Nephron (organoid): ENCODE results near the gene NETO2.

Experiments
- H3K27ac Mint-ChIP-seq, 3 experiments: 2 replicates each; pipeline ENCODE4 v1.8.0; 2020; ENCODE audit warnings: mixed read lengths in 3 of 3, mild to moderate bottlenecking in 2 of 3, moderate library complexity in 1 of 3
- H3K27me3 Mint-ChIP-seq: 2 replicates; pipeline ENCODE4 v1.8.0; 2021; ENCODE audit warnings: low read depth, mild to moderate bottlenecking, moderate library complexity, mixed read lengths
- H3K36me3 Mint-ChIP-seq: 2 replicates; pipeline ENCODE4 v1.8.0; 2020; ENCODE audit warnings: low read depth, mixed read lengths
- H3K4me1 Mint-ChIP-seq: 2 replicates; pipeline ENCODE4 v1.8.0; 2020; ENCODE audit warnings: mixed read lengths
- H3K4me3 Mint-ChIP-seq, 3 experiments: 2 replicates each; pipeline ENCODE4 v1.8.0; 2020; ENCODE audit warnings: mild to moderate bottlenecking in 3 of 3, mixed read lengths in 3 of 3, moderate library complexity in 2 of 3
- H3K9me3 Mint-ChIP-seq: 2 replicates; pipeline ENCODE4 v1.8.0; 2020; ENCODE audit warnings: mixed read lengths
- TF ChIP-seq, protein P1 (sequence below), 3 experiments: fragments of 200-600 bp; sonication (generic); IDR thresholded peaks; one replicate each; pipeline ENCODE4 v1.5.0; 2021; ENCODE audit warnings: antibody characterized with exemption in 3 of 3; ENCODE audit not compliant: unreplicated experiment in 3 of 3

NETO2 gene

DNA sequence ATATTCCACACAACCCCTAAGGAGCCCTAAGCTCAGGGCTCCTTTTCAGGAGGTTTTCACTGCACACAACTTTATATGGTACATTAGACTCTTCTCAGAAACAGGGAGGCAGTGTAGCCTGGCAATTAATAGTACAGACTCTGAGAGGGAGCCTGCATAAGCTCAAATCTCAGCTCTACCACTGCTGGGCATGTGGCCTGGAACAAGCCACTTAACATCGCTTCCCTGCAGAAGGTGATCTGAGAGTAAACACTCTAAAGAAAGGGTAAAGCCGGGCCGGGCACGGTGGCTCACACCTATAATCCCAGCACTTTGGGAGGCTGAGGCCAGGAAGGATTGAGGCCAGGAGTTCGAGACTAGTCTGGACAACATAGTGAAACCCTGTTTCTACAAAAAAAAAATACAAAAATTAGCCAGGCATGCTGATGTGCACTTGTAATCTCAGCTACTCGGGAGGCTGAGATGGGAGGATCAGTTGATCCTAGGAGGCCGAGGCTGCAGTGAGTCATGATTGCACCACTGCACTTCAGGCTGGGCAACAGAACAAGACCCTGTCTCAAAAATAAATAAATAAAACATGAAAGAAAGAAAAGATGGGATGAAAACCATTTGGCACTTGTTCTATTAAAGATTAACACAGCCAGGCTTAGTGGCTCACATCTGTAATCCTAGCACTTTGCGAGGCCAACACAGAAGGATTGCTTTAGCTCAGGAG lies 99.6 kb downstream of the NETO2 start:
- Mint-ChIP-seq H3K4me1 (no peaks in the 10 kb centered on the region), H3K27ac (no peak overlapping the region), H3K27me3 (peaks cover 7% of the 10 kb centered on the region), H3K4me3 (no peak overlapping the region), H3K36me3 (no peaks in the 10 kb centered on the region), H3K9me3 (no peaks in the 10 kb centered on the region)
- TF ChIP-seq, protein P1, sequence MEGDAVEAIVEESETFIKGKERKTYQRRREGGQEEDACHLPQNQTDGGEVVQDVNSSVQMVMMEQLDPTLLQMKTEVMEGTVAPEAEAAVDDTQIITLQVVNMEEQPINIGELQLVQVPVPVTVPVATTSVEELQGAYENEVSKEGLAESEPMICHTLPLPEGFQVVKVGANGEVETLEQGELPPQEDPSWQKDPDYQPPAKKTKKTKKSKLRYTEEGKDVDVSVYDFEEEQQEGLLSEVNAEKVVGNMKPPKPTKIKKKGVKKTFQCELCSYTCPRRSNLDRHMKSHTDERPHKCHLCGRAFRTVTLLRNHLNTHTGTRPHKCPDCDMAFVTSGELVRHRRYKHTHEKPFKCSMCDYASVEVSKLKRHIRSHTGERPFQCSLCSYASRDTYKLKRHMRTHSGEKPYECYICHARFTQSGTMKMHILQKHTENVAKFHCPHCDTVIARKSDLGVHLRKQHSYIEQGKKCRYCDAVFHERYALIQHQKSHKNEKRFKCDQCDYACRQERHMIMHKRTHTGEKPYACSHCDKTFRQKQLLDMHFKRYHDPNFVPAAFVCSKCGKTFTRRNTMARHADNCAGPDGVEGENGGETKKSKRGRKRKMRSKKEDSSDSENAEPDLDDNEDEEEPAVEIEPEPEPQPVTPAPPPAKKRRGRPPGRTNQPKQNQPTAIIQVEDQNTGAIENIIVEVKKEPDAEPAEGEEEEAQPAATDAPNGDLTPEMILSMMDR (IDR thresholded peaks at IDR 0.05; ENCODE audit: unreplicated experiment in 3 of 3) = no peak

GRCh38 chr16:47043200-47043599 lies 100.5 kb downstream of the NETO2 start:
- no peak overlapping the region for H3K27ac Mint-ChIP-seq
- peaks cover 7% of the 10 kb centered on the region for H3K27me3 Mint-ChIP-seq
- H3K4me1 Mint-ChIP-seq = no peaks in the 10 kb centered on the region
- no peaks in the 10 kb centered on the region for H3K36me3 Mint-ChIP-seq
- no peak overlapping the region for H3K4me3 Mint-ChIP-seq
- TF ChIP-seq, protein P1 (IDR thresholded peaks at IDR 0.05; ENCODE audit: unreplicated experiment in 3 of 3) = no peak
- no peaks in the 10 kb centered on the region for H3K9me3 Mint-ChIP-seq

- TF ChIP-seq, protein P1 (IDR thresholded peaks at IDR 0.05; ENCODE audit: unreplicated experiment in 3 of 3) = peak; percentile 89 to 97 (median 97)
- Mint-ChIP-seq H3K36me3 (no peaks in the 10 kb centered on the region), H3K27me3 (peaks cover 17% of the 10 kb centered on the region), H3K27ac (no peak overlapping the region), H3K4me1 (no peaks in the 10 kb centered on the region), H3K9me3 (no peaks in the 10 kb centered on the region), H3K4me3 (peak overlapping the region in 2 of 3 experiments; percentile 79 to 83)
These were observed 105.8 kb downstream of the NETO2 start for GRCh38 chr16:47037746-47038458.

GRCh38 chr16:47037396-47037745 lies 106.4 kb downstream of the NETO2 start:
- H3K27ac Mint-ChIP-seq = no peak overlapping the region
- no peaks in the 10 kb centered on the region for H3K9me3 Mint-ChIP-seq
- H3K4me3 Mint-ChIP-seq = peak overlapping the region; percentile 78 to 83 (median 79)
- H3K27me3 Mint-ChIP-seq = peaks cover 17% of the 10 kb centered on the region
- TF ChIP-seq, protein P1 (IDR thresholded peaks at IDR 0.05; ENCODE audit: unreplicated experiment in 3 of 3) = no peak
- no peaks in the 10 kb centered on the region for H3K4me1 Mint-ChIP-seq
- no peaks in the 10 kb centered on the region for H3K36me3 Mint-ChIP-seq

DNA sequence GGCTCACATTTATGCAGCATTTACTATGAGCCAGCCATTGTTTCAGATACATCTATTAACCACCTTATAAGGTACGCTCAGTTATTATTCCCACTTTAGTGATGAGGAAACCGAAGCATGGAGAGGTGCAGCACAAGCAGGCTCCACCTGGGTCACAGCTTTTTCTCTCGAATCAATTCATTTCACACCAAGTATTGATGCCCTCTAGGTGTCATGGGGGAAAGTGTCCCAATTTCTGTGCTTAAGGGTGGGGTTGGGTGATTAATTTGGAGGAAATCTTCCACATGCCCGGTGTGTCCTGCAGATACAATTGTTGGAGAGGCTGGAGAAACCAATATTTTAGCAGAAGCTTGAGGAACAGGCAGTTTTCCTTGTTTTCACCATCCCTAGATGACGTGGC lies 107.5 kb downstream of the NETO2 start:
- no peaks in the 10 kb centered on the region for H3K4me1 Mint-ChIP-seq
- H3K27me3 Mint-ChIP-seq = peaks cover 17% of the 10 kb centered on the region
- peak overlapping the region; percentile 68 to 76 (median 70) for H3K4me3 Mint-ChIP-seq
- no peak overlapping the region for H3K27ac Mint-ChIP-seq
- no peaks in the 10 kb centered on the region for H3K9me3 Mint-ChIP-seq
- no peaks in the 10 kb centered on the region for H3K36me3 Mint-ChIP-seq
- TF ChIP-seq, protein P1 (IDR thresholded peaks at IDR 0.05; ENCODE audit: unreplicated experiment in 3 of 3) = no peak
